ENCODE data around the gene GRB2.

Gene GRB2

DNA sequence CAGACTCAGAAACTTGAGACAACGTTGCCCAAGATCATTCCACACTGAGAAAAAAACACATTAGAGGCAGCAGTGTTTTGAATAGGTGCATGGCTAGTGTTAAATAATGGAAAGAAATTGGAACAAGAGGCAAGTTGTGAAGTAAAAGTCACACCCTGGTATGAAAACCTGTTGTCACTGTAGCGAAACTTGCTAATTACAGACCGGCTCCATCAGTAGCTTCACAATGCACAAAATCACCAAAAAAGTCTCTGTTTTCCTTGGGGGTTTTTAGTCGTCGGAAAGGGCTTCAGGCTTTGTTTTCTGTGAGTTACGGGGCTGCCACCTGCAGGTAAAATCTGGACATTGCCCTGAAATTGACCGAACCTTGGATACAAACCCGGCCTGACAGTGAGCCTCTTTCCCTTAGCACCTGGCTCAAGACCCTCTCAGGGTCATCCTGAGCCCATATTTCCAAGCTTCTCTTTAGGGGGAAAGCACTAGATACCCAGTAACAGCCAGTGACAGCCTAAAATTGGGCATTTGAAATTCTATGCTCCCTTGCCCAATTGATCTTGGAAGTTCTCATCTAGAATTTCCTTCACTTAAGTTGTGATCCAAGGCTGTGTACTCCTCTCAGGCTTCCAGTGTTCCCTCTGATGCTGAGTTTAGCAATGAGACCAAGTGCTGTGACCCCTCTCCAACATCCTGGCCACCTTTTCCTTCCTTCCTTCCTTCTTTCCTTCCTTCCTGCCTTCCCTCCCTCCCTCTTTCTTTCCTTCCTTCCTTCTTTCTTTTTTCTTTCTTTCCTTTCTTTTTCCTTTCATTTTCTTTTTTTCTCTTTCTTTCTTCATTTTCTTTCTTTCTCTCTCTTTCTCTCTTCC is 7.2 kb upstream of the GRB2 start:
- peak; percentile 72 for DNase-seq

DNA sequence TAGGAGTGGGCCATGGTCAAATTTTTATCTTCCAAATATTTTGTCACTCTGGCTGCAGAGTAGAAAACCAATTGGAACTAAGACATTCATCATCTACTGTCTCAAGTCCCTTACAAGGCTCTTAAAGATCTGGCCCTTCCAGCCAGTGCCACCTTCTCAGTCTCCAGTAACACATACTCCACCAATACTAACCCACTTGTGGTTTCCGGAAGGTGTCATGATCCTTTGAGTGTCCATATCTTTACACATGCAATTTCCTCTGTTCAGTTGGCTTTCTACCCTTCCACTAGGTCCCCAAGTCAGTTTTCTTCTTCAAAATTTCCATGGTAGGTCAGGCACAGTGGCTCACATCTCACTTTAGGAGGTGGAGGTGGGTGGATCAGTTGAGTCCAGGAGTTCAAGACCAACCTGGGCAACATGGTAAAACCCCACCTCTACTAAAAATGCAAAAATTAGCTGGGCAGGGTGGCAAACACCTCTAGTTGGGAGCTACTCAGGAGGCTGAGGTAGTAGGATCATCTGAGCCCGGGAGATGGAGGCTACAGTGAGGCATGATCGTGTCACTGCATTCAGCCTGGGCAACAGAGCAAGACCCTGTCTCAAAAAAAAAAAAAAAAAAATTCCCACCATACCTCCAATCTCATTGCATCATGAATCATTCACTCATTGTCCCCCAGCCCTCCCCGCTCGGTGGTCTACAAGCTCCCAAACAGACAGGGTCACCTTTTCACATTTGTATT is 6.0 kb upstream of the GRB2 start:
- no peak for DNase-seq

DNA sequence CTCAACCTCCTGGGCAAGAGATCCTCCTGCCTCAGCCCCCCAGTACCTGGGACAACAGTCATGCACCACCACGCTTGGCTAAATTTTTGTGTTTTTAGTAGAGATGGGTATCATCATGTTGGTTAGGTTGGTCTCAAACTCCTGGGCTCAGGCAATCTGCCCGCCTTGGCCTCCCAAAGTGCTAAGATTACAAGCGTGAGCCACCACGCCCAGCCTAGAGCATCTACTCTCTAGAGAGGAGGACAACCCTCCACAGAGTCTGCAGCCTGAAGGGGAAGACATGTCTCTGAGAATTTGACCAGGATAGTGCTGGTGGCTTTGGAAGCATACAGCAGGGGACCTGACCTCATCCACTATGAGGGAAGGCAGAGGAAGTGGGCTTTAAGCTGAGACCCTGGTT is 4.7 kb upstream of the GRB2 start:
- DNase-seq = no peak

DNA sequence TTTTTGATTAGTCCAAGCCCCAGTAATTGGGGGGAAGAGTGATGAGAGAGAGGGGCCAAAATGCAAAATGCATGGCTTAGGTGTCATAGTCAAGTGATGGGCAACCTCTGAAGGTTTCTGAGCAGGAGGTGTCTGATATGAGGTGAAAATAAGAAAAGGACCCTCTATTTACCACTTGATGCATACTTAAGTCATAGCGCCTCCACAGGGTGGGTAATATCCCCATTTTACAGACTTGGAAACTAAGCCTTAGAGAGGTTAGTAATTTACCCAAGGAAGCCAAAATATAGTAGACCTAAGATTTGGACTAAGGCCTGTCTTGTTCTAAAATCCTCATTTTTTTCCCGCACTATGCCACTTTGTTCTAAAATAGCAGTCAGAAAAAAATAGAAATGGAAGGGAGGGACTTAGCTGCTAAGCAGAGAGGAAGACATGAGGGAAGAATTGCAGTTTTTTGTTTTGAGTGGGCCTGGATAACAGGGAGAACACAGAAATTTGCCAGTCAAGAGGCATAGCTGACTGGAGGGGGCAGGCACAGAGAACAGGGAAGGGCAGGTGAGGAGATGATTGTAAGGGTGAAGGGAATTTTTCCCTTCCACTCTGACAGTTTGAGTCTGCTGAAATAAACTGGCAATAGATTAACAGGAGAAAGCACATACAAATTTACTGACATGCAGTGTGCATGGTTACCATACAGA is 2.3 kb upstream of the GRB2 start:
- no peak for DNase-seq

DNA sequence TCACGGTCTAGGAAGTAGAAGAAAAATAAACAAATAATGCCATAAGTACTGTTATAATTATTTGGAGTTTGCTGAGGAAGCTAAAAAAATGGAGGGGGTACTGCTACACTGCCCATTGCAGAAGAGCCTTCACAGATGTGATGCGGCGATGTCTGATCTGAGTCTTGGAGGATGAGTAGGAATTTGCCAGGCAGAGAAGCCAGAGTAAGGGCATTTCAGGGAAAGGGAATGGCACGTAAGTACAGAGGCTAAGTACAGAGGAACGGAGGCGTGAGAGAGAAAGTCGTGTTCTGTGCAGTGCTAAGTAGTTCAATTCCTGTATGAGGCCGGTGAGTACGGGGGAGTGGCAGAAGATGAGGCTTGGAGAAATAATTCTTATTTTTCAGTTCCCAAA is 741 bp upstream of the GRB2 start:
- DNase-seq = no peak

DNA sequence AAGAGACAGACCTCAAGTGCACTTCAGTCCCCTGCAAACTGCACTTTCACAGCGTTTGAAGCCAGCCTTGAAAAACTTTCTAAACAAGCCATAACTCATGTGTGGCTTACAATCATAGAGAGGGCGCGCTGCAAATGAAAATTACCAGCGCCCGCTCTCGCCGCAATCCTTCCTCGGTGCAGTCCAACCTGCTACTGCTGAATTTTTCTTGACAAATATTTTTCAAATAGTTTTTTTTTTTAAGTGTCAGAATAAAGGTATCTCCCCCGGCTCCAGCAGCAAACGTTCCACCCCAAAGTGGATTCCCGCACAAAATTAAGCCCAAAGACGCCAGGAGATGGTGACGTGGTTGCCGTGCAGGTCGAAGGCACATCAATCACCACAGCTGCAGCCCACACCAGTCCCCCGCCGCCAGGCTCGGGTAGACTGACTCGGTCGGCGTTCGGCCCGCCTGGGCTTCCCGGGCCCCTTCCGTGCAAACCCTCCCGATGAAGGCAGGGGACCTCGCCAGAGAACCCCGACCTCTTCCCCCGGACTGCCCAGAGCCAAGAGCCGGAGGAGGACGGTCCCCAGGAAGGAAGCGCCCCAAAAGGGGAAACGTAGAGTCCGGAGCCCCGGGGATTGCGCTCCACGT is 630 bp downstream of the GRB2 start:
- peak; percentile 65 for DNase-seq

DNA sequence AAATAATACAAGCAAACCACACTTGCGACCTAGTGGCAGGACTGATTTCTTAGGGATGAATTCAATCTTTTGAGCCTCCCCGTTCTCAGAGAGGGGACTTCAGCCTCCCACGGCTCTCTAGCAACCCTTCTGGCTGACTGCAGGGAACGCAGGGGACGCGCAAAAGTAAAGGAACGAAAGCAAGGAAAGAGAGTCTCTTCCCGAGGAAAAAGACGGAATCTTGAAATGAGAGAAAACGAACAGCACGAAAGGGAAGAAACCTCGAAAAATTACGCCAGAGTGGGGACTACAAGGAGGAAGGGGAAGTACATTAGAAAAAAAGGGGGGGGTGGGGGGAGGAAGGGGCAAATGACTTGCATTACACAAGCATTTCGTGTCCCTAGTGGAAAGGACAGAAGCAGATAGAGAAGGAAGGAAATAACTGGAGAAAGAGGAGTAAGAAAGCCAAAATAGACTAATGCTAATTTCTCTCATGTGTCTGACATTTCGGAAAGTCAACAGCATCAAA is 1.2 kb downstream of the GRB2 start:
- peak; percentile 43 for DNase-seq

DNA sequence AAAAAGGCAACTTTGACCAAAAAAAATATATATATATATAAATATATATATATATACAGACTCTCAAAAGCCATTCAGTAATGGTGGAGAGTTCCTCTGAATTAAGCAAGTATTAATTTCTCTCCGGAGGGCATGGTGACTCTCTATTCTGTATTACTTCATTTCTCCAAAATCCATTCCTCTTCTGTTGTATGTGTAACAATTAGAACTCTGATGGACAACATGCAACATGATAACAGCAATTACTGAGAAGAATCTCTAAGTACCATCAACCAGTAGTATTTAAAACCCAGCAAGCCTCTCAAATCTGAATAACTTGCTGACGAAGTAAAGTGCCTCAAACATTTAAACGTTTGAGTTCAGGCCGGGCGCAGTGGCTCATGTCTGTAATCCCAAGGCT is 2.3 kb downstream of the GRB2 start:
- no peak for DNase-seq

DNA sequence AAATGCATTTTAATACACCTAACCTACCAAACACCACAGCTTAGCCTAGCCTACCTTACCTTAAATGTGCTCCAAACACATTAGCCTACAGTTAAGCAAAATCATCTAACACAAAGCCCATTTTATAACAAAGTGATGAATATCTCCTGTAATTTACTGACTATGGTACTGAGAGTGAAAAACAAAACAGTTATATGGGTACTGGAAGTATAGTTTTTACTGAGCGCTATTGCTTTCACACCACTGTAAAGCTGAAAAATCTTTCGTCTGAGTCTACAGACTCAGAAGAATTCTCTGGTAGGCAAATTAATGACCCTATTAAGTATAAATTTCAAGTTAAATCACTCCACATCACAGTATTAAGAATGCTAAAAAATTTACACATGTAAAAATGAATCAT is 3.5 kb downstream of the GRB2 start:
- no peak for DNase-seq

DNA sequence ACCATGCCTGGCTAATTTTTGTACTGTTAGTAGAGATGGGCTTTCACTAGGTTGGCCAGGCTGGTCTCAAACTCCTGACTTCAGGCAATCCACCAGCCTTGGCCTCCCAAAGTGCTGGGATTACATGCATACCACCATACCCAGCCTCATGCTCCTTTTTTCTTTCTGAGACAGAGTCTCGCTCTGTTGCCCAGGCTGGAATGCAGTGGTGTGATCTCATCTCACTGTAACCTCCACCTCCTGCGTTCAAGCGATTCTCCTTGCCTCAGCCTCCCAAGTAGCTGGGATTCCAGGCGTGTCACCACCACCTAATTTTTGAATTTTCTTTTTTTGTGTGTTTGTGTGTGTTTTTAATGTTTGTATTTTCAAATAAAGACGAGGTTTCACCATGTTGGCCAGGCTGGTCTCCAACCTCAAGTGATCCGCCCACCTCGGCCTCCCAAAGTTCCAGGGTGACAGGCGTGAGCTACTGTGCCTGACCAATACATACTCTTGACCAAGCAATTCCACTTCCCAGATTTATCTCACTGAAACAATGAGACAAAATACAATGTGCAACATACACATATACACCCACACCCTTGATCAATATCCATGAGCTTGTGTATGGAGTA is 5.0 kb downstream of the GRB2 start:
- no peak for DNase-seq

DNA sequence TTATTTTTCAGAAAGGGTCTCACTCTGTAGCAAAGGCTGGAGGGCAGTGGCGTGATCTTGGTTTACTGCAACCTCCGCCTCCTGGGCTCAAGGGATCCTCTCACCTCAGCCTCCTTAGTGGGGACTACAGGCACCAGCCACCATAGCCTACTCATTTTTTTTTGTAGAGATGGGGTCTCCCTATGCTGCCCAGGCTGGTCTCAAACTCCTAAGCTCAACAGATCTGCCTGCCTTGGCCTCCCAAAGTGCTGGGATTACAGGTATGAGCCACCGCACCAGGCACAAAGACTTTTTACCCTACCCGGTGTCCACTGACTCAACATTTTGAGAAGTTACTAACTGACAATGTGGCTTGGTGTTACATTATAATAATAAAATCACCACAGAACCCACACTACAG is 7.2 kb downstream of the GRB2 start:
- DNase-seq = no peak

DNA sequence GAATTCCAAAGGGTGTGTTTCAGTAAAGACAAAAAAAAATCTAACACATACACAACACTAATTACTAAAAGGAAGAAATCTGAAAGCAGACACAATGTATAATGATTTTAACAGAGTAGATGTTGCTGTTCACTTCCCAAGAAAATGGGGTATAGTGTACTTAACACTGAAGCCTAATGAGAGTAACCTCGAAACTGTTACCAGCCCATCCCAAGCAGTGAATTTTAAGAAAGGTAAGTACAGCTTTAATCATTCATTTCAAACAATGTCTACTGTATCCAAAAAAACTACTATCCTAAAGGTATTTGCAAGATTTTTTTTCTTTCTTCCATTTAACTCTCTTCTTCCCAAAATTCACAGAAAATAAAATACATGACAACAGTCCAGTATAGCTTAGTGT is 8.3 kb downstream of the GRB2 start:
- no peak for DNase-seq

DNA sequence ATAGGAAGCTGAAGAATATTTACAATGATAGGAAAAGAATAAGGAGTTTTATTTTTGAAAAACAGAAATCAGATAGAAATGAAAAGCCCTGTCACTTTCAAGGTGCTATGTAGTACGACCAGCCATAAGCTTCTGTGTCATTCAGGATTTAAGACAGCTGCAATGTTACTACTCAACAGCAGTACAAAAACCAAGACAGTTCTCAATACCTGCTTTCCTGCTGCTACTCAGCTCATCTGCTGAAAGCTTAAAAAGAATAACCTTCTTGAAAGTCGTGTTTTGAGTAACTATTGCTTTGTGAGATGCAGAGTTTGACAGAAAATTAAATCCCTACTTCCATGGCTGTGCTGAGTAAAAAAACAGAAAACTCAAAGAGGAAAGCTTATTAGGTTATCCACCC is 8.7 kb downstream of the GRB2 start:
- DNase-seq = no peak

DNA sequence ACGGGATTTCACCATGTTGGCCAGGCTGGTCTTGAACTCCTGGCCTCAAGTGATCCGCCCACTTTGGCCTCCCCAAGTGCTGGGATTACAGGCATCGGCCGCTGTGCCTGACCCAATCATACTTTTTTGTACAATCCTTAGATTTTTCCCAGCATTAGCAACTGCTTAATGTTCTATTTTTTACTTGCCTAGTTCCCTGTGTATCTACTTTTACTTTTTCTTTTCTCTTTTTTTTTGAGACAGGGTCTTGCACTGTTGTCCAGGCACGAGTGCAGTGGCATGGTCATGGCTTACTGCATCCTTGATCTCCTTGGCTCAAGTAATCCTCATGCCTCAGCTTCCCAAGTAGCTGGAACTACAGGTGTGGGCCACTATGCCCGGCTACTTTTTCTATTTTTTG is 9.5 kb downstream of the GRB2 start:
- DNase-seq = no peak

DNA sequence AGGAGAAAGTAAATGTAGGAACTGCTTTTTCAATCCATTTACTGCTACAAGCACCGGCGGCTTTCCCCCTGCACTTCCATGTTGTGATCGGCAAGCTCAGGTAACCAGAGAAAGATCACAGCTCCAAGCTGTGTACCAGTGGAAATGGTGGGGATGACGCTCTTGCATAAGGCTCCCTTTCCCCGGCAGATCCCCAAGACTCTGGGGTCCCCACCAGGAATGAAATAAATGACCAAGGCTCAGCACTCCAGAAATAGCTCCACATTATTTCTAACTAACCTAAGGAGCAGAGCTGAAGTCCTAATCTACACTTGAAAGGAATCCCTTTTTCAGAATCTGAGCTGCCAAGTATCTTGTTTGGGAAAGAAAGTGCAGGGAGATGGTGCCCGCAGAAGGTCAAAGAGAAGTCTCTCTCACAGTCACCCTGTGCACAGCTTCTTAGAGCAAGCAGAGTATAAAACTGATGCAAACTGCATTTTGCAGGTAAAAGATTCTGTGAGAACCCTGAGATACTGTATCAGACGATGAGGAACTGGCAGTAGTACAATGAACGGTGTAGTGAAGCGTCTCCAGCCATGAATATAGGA is 11.1 kb downstream of the GRB2 start:
- DNase-seq = no peak

DNA sequence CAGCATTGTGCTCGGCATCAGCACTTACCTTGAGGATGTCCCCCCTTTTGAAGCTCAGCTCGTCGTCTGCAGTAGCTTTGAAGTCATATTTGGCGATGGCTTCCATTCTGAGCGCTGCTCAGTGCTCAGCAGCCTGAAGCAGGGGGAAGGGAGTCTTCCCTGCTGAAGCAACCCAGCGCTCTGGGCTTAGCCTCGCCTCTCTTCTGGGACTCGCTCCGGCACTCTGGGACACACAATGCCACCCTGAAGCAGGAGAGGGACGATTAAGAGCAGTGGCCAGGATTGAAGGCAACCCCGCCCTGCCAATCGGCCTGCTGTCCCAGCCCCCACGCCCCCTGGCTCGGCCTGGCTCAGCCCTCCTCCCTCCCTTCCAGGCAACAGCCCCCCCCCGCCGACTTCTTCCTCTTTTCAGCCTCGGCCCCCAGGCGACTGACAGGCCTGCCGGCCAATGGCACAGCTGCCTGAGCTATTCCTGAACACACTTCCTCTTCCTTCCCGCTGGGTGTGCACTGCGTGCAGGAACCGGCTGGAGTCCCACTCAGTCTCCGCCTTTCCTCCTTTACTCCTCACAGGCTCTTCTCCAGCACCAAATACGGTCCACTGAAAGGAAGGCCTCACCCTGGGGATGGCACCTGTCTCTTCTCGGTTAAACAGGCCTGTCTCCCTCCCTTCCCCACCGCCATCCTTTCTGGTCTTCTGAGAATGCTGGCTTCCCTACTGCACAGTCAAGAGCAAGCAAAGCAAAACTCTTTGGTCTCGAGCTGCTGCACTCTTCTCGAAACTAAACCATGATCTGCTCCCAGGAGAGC is 11.8 kb downstream of the GRB2 start:
- peak; percentile 78 for DNase-seq

DNA sequence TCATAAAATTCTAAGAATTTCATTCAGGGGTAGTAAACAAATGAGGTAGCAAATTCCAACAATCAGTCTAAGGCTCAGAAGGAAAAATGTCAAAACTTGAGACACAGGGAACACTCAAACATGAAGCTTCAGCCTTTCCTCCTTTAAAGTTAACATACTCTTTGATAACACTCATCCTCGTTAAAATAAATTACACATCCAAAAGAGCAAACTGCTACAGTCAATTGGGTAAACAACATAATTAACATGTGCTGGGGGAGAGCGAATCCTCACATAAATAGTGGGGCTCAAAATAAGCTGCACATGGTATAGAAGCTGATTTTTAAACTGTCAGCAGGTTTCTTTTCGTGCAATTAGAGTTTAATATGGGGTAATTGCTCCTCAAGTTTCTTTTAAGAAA is 12.9 kb downstream of the GRB2 start:
- DNase-seq = no peak

DNA sequence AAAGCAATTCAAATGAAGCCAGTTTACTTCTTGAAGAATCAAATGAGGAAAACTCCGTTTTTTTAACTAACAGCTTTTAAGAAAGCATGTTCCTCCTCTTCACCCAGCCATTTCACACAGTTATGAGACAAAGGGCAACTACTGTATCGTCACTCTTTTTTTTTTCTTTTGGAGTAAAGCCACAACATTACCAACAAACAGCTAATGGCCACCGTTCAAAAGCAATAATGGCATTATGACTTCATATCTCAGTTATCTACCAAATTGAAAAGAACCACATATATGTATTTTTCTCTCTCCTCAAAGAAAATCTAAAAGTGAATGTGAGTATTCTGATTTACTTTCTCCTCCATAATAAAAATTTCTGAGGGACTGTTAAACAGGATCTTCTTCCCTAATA is 14.5 kb downstream of the GRB2 start:
- no peak for DNase-seq

DNA sequence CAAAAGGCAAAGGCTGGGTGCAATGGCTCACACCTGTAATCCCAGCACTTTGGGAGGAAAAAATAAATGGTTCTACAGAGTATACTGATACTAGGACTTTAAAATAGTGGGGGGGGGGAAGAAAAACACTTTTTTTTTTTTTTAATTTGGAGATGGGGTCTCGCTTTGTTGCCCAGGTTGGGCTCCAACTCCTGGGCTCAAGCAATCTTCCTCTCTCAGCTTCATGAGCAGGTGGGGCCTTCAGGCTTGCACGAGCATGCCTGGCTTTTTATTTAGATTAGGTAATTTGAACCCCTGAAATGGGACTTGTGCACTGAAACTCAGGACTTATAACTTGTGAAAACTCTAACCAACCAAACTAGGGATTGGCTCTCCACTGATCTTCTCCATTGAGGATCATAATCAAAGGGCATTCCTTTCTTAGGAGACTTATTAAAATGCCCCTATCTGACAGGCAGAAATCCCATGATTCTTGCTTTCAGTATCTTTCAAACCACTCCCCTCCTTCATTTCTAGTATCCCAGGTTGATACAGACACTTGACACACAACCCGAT is 16.9 kb downstream of the GRB2 start:
- DNase-seq = no peak

DNA sequence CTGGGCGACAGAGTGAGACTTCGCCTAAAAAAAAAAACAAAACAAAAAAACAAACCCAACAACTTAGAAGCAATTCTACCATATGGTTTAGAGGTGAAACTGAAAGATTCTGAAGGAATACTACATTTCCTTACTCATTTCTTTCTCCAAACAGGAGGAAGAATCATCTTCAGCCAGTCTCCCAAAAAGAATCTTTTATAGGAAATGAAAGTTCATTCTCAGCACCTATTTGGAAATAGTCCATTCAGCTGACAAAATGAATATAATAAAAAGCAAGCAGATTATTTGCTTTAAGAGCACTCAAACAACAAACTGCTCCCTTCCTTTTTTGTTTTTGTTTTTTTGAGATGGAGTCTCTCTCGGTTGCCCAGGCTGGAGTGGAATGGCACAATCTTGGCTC is 17.7 kb downstream of the GRB2 start:
- no peak for DNase-seq

DNA sequence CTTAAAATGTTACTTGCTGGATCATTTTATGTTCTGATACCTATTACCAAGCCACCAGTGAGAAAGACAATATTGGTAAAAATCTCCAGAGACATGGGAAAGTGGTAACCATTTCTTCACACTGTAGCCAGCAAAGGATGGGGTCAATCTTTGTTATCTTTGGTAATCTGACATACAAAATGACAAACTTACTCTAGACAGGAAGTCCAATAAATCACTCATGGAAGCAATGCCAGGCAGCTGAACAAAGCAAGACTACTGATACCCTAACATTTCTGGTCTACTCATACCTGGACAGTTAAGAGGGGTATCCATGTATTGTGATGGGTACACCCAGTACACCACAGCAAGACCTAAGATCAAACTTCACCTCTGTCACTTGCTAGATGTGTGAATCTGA is 19.0 kb downstream of the GRB2 start:
- DNase-seq = no peak

All from activated CD4-positive, CD25-positive, alpha-beta regulatory T cell treated with anti-CD3 and anti-CD28 coated beads, Interleukin-2, amount 50 U/mL, for 72 hours (primary cell).